DMS79 (cell line): ENCODE measurements around the gene ZNF469.

Source experiments
- DNase-seq: peaks from one replicate; lab custom pipeline; 2025; lab: John Stamatoyannopoulos, UW

Gene ZNF469

DNA sequence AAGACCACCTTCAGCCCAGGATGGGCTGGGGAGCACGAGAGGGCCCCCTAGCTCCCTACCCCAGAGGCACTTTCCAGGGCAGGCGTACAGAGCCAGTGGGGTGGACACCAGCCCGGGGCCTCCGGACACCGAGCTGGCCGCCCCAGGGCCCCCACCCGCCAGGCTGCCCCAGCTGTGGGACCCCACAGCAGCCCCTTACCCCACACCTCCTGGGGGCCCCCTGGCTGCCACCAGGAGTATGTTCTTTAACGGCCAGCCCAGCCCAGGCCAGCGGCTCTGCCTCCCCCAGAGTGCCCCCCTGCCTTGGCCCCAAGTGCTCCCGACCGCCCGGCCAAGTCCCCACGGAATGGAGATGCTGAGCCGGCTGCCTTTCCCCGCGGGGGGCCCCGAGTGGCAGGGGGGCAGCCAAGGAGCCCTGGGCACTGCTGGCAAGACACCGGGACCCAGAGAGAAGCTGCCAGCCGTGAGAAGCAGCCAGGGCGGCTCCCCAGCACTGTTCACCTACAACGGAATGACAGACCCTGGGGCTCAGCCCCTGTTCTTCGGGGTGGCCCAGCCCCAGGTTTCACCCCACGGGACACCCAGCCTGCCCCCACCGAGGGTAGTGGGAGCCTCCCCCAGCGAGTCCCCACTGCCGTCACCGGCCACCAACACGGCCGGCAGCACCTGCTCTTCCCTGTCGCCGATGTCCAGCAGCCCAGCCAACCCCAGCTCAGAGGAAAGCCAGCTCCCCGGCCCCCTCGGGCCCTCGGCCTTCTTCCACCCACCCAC lies 46.0 kb downstream of the ZNF469 start:
- DNase-seq, result no peak

DNA sequence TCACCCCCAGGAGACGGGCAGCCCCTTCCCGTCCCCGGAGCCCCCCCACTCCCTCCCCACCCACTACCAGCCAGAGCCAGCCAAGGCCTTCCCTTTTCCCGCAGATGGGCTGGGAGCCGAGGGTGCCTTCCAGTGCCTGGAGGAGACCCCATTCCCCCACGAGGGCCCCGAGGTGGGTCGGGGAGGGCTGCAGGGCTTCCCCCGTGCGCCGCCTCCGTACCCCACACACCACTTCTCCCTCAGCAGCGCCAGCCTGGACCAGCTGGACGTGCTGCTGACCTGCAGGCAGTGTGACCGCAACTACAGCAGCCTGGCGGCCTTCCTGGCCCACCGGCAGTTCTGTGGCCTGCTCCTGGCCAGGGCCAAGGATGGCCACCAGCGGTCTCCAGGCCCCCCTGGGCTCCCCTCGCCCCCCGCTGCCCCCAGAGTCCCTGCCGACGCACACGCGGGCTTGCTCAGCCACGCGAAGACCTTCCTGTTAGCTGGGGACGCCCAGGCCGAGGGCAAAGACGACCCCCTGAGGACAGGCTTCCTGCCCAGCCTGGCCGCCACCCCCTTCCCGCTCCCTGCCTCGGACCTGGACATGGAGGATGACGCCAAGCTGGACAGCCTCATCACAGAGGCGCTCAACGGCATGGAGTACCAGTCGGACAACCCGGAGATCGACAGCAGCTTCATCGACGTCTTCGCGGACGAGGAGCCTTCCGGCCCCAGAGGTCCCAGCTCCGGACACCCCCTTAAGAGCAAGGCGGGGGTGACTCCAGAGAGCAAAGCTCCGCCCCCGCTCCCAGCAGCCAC lies 46.8 kb downstream of the ZNF469 start:
- no peak for DNase-seq

DNA sequence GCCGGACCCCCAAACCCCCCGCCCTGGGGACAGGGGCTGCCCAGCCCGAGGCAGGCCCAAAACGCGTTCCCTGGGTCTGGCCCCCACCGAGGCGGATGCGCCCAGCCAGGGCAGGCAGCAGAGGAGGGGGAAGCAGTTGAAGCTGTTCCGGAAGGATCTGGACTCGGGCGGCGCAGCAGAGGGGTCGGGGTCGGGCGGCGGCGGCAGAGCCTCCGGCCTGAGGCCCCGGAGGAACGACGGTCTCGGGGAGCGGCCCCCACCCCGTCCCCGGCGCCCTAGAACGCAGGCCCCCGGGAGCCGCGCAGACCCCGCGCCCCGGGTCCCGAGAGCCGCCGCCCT lies 47.4 kb downstream of the ZNF469 start:
- DNase-seq, result no peak

DNA sequence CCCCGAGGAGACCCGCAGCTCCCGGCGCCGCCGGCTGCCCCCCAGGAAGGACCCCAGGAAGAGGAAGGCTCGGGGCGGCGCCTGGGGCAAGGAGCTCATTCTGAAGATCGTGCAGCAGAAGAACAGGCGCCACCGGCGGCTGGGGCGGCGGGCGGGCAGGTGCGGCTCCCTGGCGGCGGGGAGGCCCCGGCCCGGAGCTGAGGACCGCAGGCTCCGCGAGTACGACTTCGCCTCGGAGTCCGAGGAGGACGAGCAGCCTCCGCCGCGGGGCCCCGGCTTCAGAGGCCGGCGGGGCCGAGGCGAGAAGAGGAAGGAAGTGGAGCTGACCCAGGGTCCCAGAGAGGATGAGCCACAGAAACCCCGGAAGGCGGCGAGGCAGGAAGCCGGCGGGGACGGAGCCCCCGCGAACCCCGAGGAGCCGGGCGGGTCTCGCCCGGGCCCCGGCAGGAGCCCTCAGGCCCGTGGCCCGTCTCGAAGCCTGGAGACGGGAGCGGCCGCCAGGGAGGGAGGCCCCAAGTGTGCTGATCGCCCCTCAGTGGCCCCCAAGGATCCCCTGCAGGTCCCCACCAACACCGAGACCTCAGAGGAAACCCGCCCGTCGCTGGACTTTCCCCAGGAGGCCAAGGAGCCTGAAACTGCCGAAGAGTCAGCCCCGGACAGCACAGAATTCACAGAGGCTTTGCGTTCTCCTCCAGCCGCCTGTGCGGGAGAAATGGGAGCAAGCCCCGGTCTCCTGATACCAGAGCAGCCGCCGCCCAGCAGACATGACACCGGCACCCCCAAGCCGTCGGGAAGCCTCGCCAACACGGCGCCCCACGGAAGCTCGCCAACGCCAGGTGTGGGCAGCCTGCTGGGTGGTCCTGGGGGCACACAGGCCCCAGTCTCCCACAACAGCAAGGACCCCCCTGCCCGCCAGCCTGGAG lies 48.0 kb downstream of the ZNF469 start:
- DNase-seq, result no peak

DNA sequence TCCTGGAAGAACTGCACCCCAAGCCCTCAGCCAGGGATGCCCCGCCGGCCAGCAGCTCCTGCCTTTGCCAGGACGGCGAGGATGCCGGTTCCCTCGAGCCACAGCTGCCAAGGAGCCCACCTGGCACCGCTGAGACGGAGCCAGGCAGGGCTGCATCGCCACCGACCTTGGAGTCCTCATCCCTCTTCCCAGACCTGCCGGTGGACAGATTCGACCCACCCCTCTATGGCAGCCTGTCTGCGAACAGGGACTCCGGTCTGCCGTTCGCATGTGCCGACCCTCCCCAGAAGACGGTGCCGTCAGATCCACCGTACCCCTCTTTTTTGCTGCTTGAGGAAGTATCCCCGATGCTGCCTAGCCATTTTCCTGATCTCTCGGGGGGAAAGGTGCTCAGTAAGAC lies 48.9 kb downstream of the ZNF469 start:
- DNase-seq, result no peak

DNA sequence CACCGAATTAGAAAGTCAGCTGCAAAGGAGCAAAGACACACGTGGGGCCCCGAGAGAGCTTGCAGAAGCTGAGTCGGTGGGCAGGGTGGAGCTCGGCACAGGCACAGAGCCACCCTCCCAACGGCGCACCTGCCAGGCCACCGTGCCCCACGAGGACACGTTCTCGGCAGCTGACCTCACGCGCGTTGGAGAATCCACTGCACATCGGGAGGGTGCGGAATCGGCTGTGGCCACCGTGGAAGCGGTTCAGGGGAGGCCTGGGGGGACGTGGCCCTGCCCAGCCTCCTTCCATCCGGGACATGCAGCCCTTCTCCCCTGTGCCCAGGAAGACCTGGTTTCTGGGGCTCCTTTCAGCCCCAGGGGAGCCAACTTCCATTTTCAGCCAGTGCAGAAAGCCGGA lies 49.4 kb downstream of the ZNF469 start:
- no peak for DNase-seq
